Osteocyte (in vitro differentiated cells): ENCODE results near the gene RPS5. TPM values are rescaled to one million over a fixed set of nuclear protein-coding genes. Genes with fewer than 3 reads are reported as not detected.

Source experiments
- DNase-seq: peaks from one replicate; pipeline ENCODE4 v3.0.0; 2021; ENCODE audit warnings: mixed read lengths; ENCODE audit not compliant: unreplicated experiment; ENCODE audit errors: extremely low spot score
- H3K27ac Mint-ChIP-seq: one replicate; pipeline ENCODE4 v1.8.0; 2021; ENCODE audit warnings: mild to moderate bottlenecking, mixed read lengths; ENCODE audit not compliant: unreplicated experiment
- H3K27me3 Mint-ChIP-seq: one replicate; pipeline ENCODE4 v1.8.0; 2021; ENCODE audit warnings: mixed read lengths; ENCODE audit not compliant: unreplicated experiment
- H3K36me3 Mint-ChIP-seq: one replicate; pipeline ENCODE4 v1.8.0; 2021; ENCODE audit warnings: mixed read lengths; ENCODE audit not compliant: unreplicated experiment
- H3K4me1 Mint-ChIP-seq: one replicate; pipeline ENCODE4 v1.8.0; 2021; ENCODE audit warnings: mixed read lengths; ENCODE audit not compliant: unreplicated experiment
- H3K4me3 Mint-ChIP-seq: one replicate; pipeline ENCODE4 v1.8.0; 2021; ENCODE audit warnings: mild to moderate bottlenecking, moderate library complexity, mixed read lengths; ENCODE audit not compliant: unreplicated experiment
- H3K9me3 Mint-ChIP-seq: one replicate; pipeline ENCODE4 v1.8.0; 2021; ENCODE audit warnings: mixed read lengths; ENCODE audit not compliant: unreplicated experiment
- total RNA-seq: library from RNA; stranded (reverse); gene quantifications from 2 replicates; pipeline ENCODE4 v1.2.1, GENCODE V29; 2021
- TF ChIP-seq, protein P1 (sequence below): fragments of 200-600 bp; sonication (generic); IDR thresholded peaks from 2 replicates; pipeline ENCODE4 v1.5.0; 2021; ENCODE audit warnings: antibody characterized with exemption, mild to moderate bottlenecking, moderate library complexity

RPS5 gene
- total RNA-seq, 1 donor from 2014 or later = 942 TPM

DNA sequence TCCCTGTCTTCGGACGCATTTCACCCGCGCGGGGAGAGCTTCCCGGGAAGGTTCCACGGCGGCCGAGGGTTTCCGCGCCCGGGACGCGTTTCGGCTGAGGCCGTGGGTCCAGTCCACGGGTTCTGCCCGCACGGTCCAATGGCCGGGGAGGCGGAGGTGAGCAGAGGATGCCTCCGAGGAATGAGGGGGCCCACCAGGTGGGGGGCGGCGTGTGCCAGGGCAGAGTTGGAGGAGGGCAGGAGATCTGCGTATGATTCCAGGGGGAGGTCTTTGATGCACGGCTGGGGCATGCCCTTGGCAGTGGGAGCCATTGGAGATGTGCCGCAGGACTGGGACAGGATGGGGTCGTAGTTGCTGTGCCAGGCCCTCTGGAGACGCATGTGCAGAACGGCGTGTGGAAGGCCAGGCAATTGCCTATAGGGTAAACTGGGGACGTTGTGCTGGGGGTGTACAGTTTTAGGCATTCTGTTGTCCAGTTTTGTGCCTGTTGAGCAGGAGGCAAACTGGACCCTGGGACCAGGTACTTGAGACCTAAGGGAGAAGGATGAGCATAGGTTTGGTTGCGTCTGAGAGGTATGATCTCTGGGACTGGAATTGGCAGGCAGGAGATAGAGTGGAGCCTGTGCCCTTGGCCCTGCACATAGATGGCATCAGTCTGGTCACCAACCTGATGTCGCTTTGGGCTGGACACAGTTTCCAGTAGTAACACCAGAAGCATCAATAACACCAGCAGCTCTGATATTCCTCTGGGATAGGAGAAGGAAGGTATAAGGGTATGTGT lies 22.1 kb downstream of the RPS5 start:
- Mint-ChIP-seq H3K27ac (peak overlapping the region; percentile 73), H3K4me3 (peak overlapping the region; percentile 87), H3K4me1 (peaks cover 33% of the 10 kb centered on the region), H3K27me3 (no peaks in the 10 kb centered on the region), H3K9me3 (no peaks in the 10 kb centered on the region), H3K36me3 (peaks cover 2% of the 10 kb centered on the region)
- TF ChIP-seq, protein P1, sequence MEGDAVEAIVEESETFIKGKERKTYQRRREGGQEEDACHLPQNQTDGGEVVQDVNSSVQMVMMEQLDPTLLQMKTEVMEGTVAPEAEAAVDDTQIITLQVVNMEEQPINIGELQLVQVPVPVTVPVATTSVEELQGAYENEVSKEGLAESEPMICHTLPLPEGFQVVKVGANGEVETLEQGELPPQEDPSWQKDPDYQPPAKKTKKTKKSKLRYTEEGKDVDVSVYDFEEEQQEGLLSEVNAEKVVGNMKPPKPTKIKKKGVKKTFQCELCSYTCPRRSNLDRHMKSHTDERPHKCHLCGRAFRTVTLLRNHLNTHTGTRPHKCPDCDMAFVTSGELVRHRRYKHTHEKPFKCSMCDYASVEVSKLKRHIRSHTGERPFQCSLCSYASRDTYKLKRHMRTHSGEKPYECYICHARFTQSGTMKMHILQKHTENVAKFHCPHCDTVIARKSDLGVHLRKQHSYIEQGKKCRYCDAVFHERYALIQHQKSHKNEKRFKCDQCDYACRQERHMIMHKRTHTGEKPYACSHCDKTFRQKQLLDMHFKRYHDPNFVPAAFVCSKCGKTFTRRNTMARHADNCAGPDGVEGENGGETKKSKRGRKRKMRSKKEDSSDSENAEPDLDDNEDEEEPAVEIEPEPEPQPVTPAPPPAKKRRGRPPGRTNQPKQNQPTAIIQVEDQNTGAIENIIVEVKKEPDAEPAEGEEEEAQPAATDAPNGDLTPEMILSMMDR = no peak
- no peak for DNase-seq

DNA sequence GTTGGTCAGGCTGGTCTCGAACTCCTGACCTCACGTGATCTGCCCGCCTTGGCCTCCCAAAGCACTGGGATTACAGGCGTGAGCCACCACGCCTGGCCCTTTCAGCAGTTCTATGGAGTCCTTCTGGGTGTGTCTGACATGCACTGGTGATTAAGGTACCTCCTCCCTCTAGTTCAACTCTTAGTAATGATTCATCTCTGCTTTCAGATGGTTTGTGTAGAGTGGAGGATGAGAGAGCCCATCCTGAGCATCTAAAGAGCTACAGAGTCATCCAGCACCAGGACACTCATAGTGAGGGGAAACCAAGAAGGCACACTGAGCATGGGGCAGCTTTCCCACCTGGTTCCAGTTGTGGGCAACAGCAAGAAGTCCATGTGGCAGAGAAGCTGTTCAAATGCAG lies 29.5 kb downstream of the RPS5 start:
- Mint-ChIP-seq H3K36me3 (peaks cover 33% of the 10 kb centered on the region), H3K27ac (no peak overlapping the region), H3K27me3 (no peaks in the 10 kb centered on the region)

DNA sequence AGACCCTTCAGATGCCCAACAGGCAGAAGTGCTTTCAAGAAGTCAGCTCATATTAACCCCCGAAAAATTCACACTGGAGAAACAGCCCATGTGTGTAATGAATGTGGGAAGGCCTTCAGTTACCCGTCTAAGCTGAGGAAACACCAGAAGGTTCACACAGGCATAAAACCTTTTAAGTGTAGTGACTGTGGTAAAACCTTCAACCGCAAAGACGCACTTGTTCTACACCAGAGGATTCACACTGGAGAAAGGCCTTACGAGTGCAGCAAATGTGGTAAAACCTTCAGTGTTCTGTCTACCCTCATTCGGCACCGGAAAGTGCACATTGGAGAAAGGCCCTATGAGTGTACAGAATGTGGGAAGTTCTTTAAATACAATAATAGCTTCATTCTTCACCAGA lies 30.0 kb downstream of the RPS5 start:
- H3K36me3 Mint-ChIP-seq = peaks cover 35% of the 10 kb centered on the region
- DNase-seq = no peak
- no peaks in the 10 kb centered on the region for H3K27me3 Mint-ChIP-seq
- H3K27ac Mint-ChIP-seq = no peak overlapping the region
- TF ChIP-seq, protein P1 = no peak
- no peak overlapping the region for H3K4me3 Mint-ChIP-seq
- peaks cover 11% of the 10 kb centered on the region for H3K4me1 Mint-ChIP-seq
- no peaks in the 10 kb centered on the region for H3K9me3 Mint-ChIP-seq

More for the DNA sequence above, 29.5 kb downstream of the RPS5 start:
- DNase-seq = no peak
- Mint-ChIP-seq H3K9me3 (no peaks in the 10 kb centered on the region), H3K4me3 (no peak overlapping the region), H3K4me1 (peaks cover 11% of the 10 kb centered on the region)
- TF ChIP-seq, protein P1 = no peak

DNA sequence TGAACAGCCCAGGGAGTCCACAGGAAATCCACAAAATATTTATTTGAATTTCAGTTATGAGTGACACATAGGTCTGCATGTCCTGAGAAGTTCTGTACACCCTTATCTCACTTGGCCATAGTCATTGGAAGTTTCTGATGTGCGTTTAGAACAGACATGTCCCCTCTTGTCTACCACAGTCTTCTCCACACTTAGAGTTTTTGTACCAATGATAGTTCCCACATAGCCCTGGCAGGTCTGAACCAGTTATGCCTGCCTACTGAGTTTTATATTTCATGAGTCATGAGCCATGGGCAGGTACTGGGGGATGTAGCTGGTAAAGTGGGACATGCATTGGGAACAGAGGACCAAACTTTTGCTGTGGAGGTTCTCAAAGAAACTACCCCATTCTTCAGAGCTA lies 41.5 kb downstream of the RPS5 start:
- Mint-ChIP-seq H3K27me3 (no peaks in the 10 kb centered on the region), H3K27ac (no peak overlapping the region), H3K36me3 (peaks cover 21% of the 10 kb centered on the region), H3K4me1 (no peaks in the 10 kb centered on the region), H3K4me3 (no peak overlapping the region), H3K9me3 (peaks cover 18% of the 10 kb centered on the region)
- no peak for DNase-seq
- TF ChIP-seq, protein P1 = no peak

DNA sequence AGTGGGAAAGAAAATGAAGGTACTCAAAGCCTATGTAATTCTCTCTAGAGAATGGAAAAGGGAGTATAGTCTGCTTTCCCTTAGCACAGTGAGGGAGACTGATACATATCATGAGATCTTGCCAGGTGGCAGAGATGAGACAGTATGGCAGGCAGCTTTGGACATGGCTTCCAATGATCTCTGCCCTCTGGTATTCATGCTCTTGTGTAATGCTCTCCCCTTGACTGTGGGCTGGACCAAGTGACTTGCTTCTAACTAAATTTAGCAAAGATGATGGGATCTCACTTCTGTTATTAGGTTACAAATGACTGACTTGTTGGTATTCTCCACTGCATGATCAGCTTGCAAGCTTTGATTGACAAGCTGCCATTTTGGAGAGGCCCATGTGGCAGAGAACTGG lies 42.7 kb downstream of the RPS5 start:
- H3K36me3 Mint-ChIP-seq = peaks cover 28% of the 10 kb centered on the region
- no peak for DNase-seq
- TF ChIP-seq, protein P1 = no peak
- no peak overlapping the region for H3K4me3 Mint-ChIP-seq
- no peaks in the 10 kb centered on the region for H3K4me1 Mint-ChIP-seq
- no peaks in the 10 kb centered on the region for H3K27me3 Mint-ChIP-seq
- peaks cover 23% of the 10 kb centered on the region for H3K9me3 Mint-ChIP-seq
- no peak overlapping the region for H3K27ac Mint-ChIP-seq
